Stimulated activated CD8-positive, alpha-beta memory T cell treated with anti-CD3 and anti-CD28 coated beads, Interleukin-2, amount 100 ng/mL, for 48 hours (primary cell): ENCODE data around the gene DCTD.

Experiments used
- DNase-seq, 2 donors: peaks; one replicate each; pipeline ENCODE4 v3.0.0-alpha.2; 2020; ENCODE audit warnings: low read depth in 2 of 2

The DCTD gene

GRCh38 chr4:182873289-182873688 is 43.9 kb downstream of the DCTD start:
- DNase-seq, result no peak

GRCh38 chr4:182872886-182873285 is 44.3 kb downstream of the DCTD start:
- no peak for DNase-seq

GRCh38 chr4:182871616-182872015 is 45.6 kb downstream of the DCTD start:
- no peak for DNase-seq

- no peak for DNase-seq
Observed at GRCh38 chr4:182869697-182870096, 47.5 kb downstream of the DCTD start.

GRCh38 chr4:182866746-182867145 is 50.4 kb downstream of the DCTD start:
- no peak for DNase-seq

- no peak for DNase-seq
Observed at GRCh38 chr4:182863501-182863900, 53.7 kb downstream of the DCTD start.

GRCh38 chr4:182862921-182863320 is 54.3 kb downstream of the DCTD start:
- DNase-seq, result no peak

GRCh38 chr4:182862141-182862875 is 54.9 kb downstream of the DCTD start:
- DNase-seq, result no peak

GRCh38 chr4:182861346-182861745 is 55.8 kb downstream of the DCTD start:
- no peak for DNase-seq

- DNase-seq, result no peak
Observed at GRCh38 chr4:182859730-182860129, 57.5 kb downstream of the DCTD start.

GRCh38 chr4:182858711-182859110 is 58.5 kb downstream of the DCTD start:
- no peak for DNase-seq

- no peak for DNase-seq
Observed at GRCh38 chr4:182856862-182857261, 60.3 kb downstream of the DCTD start.

GRCh38 chr4:182855877-182856276 is 61.3 kb downstream of the DCTD start:
- DNase-seq, result no peak

GRCh38 chr4:182855312-182855711 is 61.9 kb downstream of the DCTD start:
- no peak for DNase-seq

GRCh38 chr4:182854466-182854865 is 62.7 kb downstream of the DCTD start:
- no peak for DNase-seq

GRCh38 chr4:182853731-182854330 is 63.4 kb downstream of the DCTD start:
- no peak for DNase-seq

GRCh38 chr4:182848685-182849084 is 68.5 kb downstream of the DCTD start:
- no peak for DNase-seq

- no peak for DNase-seq
Observed at GRCh38 chr4:182847576-182848450, 69.4 kb downstream of the DCTD start.

- no peak for DNase-seq
Observed at GRCh38 chr4:182846036-182846435, 71.2 kb downstream of the DCTD start.

- DNase-seq, result no peak
Observed at GRCh38 chr4:182845618-182846017, 71.6 kb downstream of the DCTD start.

GRCh38 chr4:182843808-182844325 is 73.3 kb downstream of the DCTD start:
- no peak for DNase-seq

- no peak for DNase-seq
Observed at GRCh38 chr4:182842759-182843390, 74.3 kb downstream of the DCTD start.
